Head of caudate nucleus (tissue), 42 donors: ENCODE results near the gene RHOT1.
"Not testable (repeated sequence)": the region's sequence is repeated elsewhere in the genome, so short reads cannot be mapped to it uniquely, and the experiment has no call there.

Source experiments
- DNase-seq, 42 donors: peaks; one replicate each; pipeline versions ENCODE4 v3.0.0 to v3.0.0-alpha.2; 2020 to 2021; ENCODE audit warnings: mixed read lengths in 7 of 42
- intact Hi-C: fragments of 100-400 bp; cut with DNase I; formaldehyde crosslinking; loops from one replicate; pipeline ENCODE4 v1.15.0; 2022

RHOT1 gene

GRCh38 chr17:32150358-32150757, 8.1 kb downstream of the RHOT1 start:
- intact Hi-C loops, result no loop called here

GRCh38 chr17:32152130-32152529, 9.8 kb downstream of the RHOT1 start:
- DNase-seq, result peak in 1 of 42 donors; percentile 11
- intact Hi-C loops, result no loop called here

More at GRCh38 chr17:32150358-32150757, 8.1 kb downstream of the RHOT1 start:
- peak in 1 of 42 donors; percentile 11 for DNase-seq

- no peak for DNase-seq
- intact Hi-C loops, result no loop called here
Measured at GRCh38 chr17:32155896-32156295, 13.6 kb downstream of the RHOT1 start.

GRCh38 chr17:32156656-32157055, 14.4 kb downstream of the RHOT1 start:
- intact Hi-C loops, result no loop called here
- DNase-seq, result no peak

GRCh38 chr17:32157225-32157624, 14.9 kb downstream of the RHOT1 start:
- intact Hi-C loops, result no loop called here
- DNase-seq, result no peak

- peak; percentile 10 to 85 (median 66) for DNase-seq
- intact Hi-C loops, result no loop called here
Measured at GRCh38 chr17:32158870-32159585, 16.7 kb downstream of the RHOT1 start.

GRCh38 chr17:32159586-32160438, 17.5 kb downstream of the RHOT1 start:
- DNase-seq, result peak in 2 of 42 donors; percentile 7 to 45
- intact Hi-C loops, result no loop called here

GRCh38 chr17:32160526-32160925, 18.2 kb downstream of the RHOT1 start:
- intact Hi-C loops, result no loop called here
- peak in 9 of 42 donors; percentile 5 to 60 (median 33) for DNase-seq

GRCh38 chr17:32161029-32161428, 18.7 kb downstream of the RHOT1 start:
- DNase-seq, result no peak
- intact Hi-C loops, result no loop called here

- intact Hi-C loops, result no loop called here
Measured at GRCh38 chr17:32161506-32162365, 19.4 kb downstream of the RHOT1 start.

GRCh38 chr17:32174889-32175288, 32.6 kb downstream of the RHOT1 start:
- DNase-seq, result peak in 1 of 42 donors; percentile 4
- intact Hi-C loops, result no loop called here

More at GRCh38 chr17:32161506-32162365, 19.4 kb downstream of the RHOT1 start:
- no peak for DNase-seq

- intact Hi-C loops, DNase-seq: not testable (repeated sequence)
Measured at GRCh38 chr17:32178679-32179078, 36.4 kb downstream of the RHOT1 start.

GRCh38 chr17:32179103-32179502, 36.8 kb downstream of the RHOT1 start:
- DNase-seq, intact Hi-C loops: not testable (repeated sequence)

GRCh38 chr17:32179526-32179925, 37.2 kb downstream of the RHOT1 start:
- DNase-seq, intact Hi-C loops: not testable (repeated sequence)

- intact Hi-C loops, DNase-seq: not testable (repeated sequence)
Measured at GRCh38 chr17:32180262-32180661, 38.0 kb downstream of the RHOT1 start.

GRCh38 chr17:32185875-32186274, 43.6 kb downstream of the RHOT1 start:
- intact Hi-C loops, result no loop called here
- DNase-seq, result no peak

- no peak for DNase-seq
- intact Hi-C loops, result no loop called here
Measured at GRCh38 chr17:32187271-32187670, 45.0 kb downstream of the RHOT1 start.

- intact Hi-C loops, result no loop called here
- no peak for DNase-seq
Measured at GRCh38 chr17:32189343-32189742, 47.0 kb downstream of the RHOT1 start.

GRCh38 chr17:32191306-32191705, 49.0 kb downstream of the RHOT1 start:
- DNase-seq, result no peak
- intact Hi-C loops, result no loop called here
